Liver (tissue), 9 donors: ENCODE data around the gene C1orf53. TPM values are rescaled to one million over a fixed set of nuclear protein-coding genes. Genes with fewer than 3 reads are reported as not detected.

Source experiments
- DNase-seq: peaks from one replicate; pipeline ENCODE4 v3.0.0-alpha.2; 2017; ENCODE audit warnings: low spot score
- H3K27ac ChIP-seq, 2 donors: one replicate each; pipeline ENCODE4 v1.7.0; 2013; ENCODE audit warnings: inconsistent platforms in 2 of 2, low read length in 2 of 2, control low read depth in 1 of 2, low read depth in 1 of 2, mild to moderate bottlenecking in 1 of 2
- H3K27me3 ChIP-seq, 4 donors: one replicate each; pipeline versions ENCODE4 v1.6.1 to v1.7.0; 2013; ENCODE audit warnings: low read length in 3 of 4, inconsistent platforms in 1 of 4, mild to moderate bottlenecking in 1 of 4, moderate library complexity in 1 of 4; ENCODE audit not compliant: control insufficient read depth in 4 of 4, insufficient read depth in 4 of 4
- H3K36me3 ChIP-seq, 4 donors: one replicate each; pipeline versions ENCODE4 v1.6.1 to v1.7.0; 2013; ENCODE audit warnings: low read length in 3 of 4, mild to moderate bottlenecking in 3 of 4, low read depth in 1 of 4, moderate library complexity in 1 of 4; ENCODE audit not compliant: control insufficient read depth in 4 of 4, insufficient read depth in 3 of 4
- H3K4me1 ChIP-seq, 4 donors: one replicate each; pipeline versions ENCODE4 v1.6.1 to v1.7.0; 2013; ENCODE audit warnings: low read length in 3 of 4, mild to moderate bottlenecking in 3 of 4, moderate library complexity in 1 of 4; ENCODE audit not compliant: control insufficient read depth in 4 of 4, insufficient read depth in 4 of 4
- H3K4me3 ChIP-seq, 3 donors: one replicate each; pipeline versions ENCODE4 v1.6.1 to v1.7.0; 2013; ENCODE audit warnings: low read length in 3 of 3, control low read depth in 1 of 3, low read depth in 1 of 3, mild to moderate bottlenecking in 1 of 3
- H3K9ac ChIP-seq, 2 donors: one replicate each; pipeline ENCODE4 v1.7.0; 2013; ENCODE audit warnings: low read length in 2 of 2, mild to moderate bottlenecking in 2 of 2, moderate library complexity in 2 of 2, control low read depth in 1 of 2, low read depth in 1 of 2
- H3K9me3 ChIP-seq, 4 donors: one replicate each; pipeline versions ENCODE4 v1.6.1 to v1.7.0; 2013; ENCODE audit warnings: low read length in 3 of 4; ENCODE audit not compliant: control insufficient read depth in 4 of 4
- EGR1 ChIP-seq, 2 donors: IDR thresholded peaks; 2 replicates each; pipeline ENCODE4 v1.6.1; 2016 to 2018; ENCODE audit warnings: antibody characterized with exemption in 2 of 2, low read depth in 2 of 2
- FOXA1 ChIP-seq: IDR thresholded peaks from 2 replicates; pipeline ENCODE4 v1.6.1; 2016; ENCODE audit warnings: antibody characterized with exemption
- FOXA2 ChIP-seq: IDR thresholded peaks from 2 replicates; pipeline ENCODE4 v1.6.1; 2016; ENCODE audit warnings: antibody characterized with exemption
- GABPA ChIP-seq, 2 donors: IDR thresholded peaks in 1 of 2; conservative IDR thresholded peaks in 1 of 2; 2 replicates each; pipeline ENCODE4 v1.6.1; 2016; ENCODE audit warnings: antibody characterized with exemption in 2 of 2, mild to moderate bottlenecking in 1 of 2, moderate library complexity in 1 of 2
- HNF4A ChIP-seq, 2 donors: conservative IDR thresholded peaks; 2 replicates each; pipeline ENCODE4 v1.6.1; 2016; ENCODE audit warnings: antibody characterized with exemption in 2 of 2, mild to moderate bottlenecking in 2 of 2
- HNF4G ChIP-seq: IDR thresholded peaks from 2 replicates; pipeline ENCODE4 v1.6.1; 2016; ENCODE audit warnings: antibody characterized with exemption
- JUND ChIP-seq, 2 donors: IDR thresholded peaks; 2 replicates each; pipeline ENCODE4 v1.6.1; 2016; ENCODE audit warnings: antibody characterized with exemption in 2 of 2
- NR2F2 ChIP-seq: IDR thresholded peaks from 2 replicates; pipeline ENCODE4 v1.6.1; 2016; ENCODE audit warnings: antibody characterized with exemption
- RAD21 ChIP-seq, 2 donors: IDR thresholded peaks; 2 replicates each; pipeline ENCODE4 v1.6.1; 2016; ENCODE audit warnings: antibody characterized with exemption in 2 of 2, mild to moderate bottlenecking in 2 of 2
- RXRA ChIP-seq, 2 donors: IDR thresholded peaks; 2 replicates each; pipeline ENCODE4 v1.6.1; 2017 to 2018; ENCODE audit warnings: antibody characterized with exemption in 2 of 2, mild to moderate bottlenecking in 1 of 2
- TAF1 ChIP-seq: conservative IDR thresholded peaks from 2 replicates; pipeline ENCODE4 v1.6.1; 2016; ENCODE audit warnings: antibody characterized with exemption, mild to moderate bottlenecking
- YY1 ChIP-seq: IDR thresholded peaks from 2 replicates; pipeline ENCODE4 v1.6.1; 2016; ENCODE audit warnings: antibody characterized with exemption, mild to moderate bottlenecking
- WGBS: extraction: QIAGEN DNeasy Blood & Tissue Kit; methylation state at CpG from one replicate; pipeline ENCODE4 v1.1.7; 2013; 5-methylcytosine and 5-hydroxymethylcytosine counted together
- polyA plus RNA-seq, 2 donors: library from polyadenylated mRNA; stranded (reverse) in 1 of 2; unstranded in 1 of 2; fragments of 200-250 nt in 1 of 2; fragments of >200 nt in 1 of 2; fragmentation: Nextera tagmentation in 1 of 2; extraction: Ambion mirVana in 1 of 2; gene quantifications; one replicate each; pipeline versions ENCODE4 v1.2.1 to v1.2.3, GENCODE V29; 2013 to 2015
- total RNA-seq, 2 donors: library from RNA; depleted of rRNA; stranded (reverse); fragments of >200 nt; gene quantifications; one replicate each; pipeline ENCODE4 v1.2.3, GENCODE V29; 2014
- TF ChIP-seq, protein P1 (sequence below): IDR thresholded peaks from 2 replicates; pipeline ENCODE4 v1.6.1; 2016; ENCODE audit warnings: antibody characterized with exemption
- TF ChIP-seq, protein P2 (sequence below): IDR thresholded peaks from 2 replicates; pipeline ENCODE4 v1.6.1; 2016; ENCODE audit warnings: antibody characterized with exemption
- TF ChIP-seq, protein P3 (sequence below): IDR thresholded peaks from 2 replicates; pipeline ENCODE4 v1.6.1; 2016; ENCODE audit warnings: antibody characterized with exemption
- TF ChIP-seq, protein P4 (sequence below): fragments of 150-350 bp; IDR thresholded peaks from 2 replicates; pipeline ENCODE4 v1.5.1; 2017; ENCODE audit warnings: improper control_type of control experiment, low read depth, low read length; ENCODE audit not compliant: missing input control
- donor health status: healthy.
- donor health status: healthy.
- donor health status: healthy.
- donor health status: healthy.
- donor health status: healthy.

The C1orf53 gene
- total and polyA plus RNA-seq, 4 donors: 5.5 to 20.5 (median 9.5) TPM

DNA sequence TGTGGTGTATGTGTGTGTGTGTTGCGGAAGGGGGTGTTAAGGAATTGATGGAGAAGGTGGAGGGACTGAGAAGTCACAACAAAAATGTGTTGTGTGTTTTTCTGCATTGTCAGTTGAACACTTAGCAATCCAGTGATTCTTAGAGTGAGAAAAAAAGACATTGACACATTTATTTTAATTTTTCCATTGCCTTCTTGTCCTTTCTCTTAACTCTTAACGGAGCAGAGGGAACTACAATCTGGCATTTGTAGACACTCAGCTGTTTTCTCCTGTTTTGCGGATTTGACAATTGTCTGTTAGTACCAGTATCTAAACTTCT is 725 bp downstream of the C1orf53 start:
- Histone ChIP-seq H3K27ac (peak overlapping the region; percentile 92 to 95), H3K9me3 (no peaks in the 10 kb centered on the region), H3K27me3 (no peaks in the 10 kb centered on the region), H3K4me3 (peak overlapping the region; percentile 77 to 96 (median 89)), H3K36me3 (no peaks in the 10 kb centered on the region), H3K9ac (peak overlapping the region; percentile 75 to 78), H3K4me1 (peaks cover 0 to 23% (median 14%) of the 10 kb centered on the region in 4 donors)
- 17% methylated on average over 3 of the region's 3 CpGs for WGBS
- DNase-seq: no peak
- TF ChIP-seq, protein P1, sequence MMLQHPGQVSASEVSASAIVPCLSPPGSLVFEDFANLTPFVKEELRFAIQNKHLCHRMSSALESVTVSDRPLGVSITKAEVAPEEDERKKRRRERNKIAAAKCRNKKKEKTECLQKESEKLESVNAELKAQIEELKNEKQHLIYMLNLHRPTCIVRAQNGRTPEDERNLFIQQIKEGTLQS: no peak
- no peak for TF ChIP-seq HNF4A (conservative IDR thresholded peaks at IDR 0.05)
- no peak for TF ChIP-seq HNF4G
- TF ChIP-seq RXRA (IDR thresholded peaks at IDR 0.05): no peak
- TF ChIP-seq NR2F2: no peak
- no peak for TF ChIP-seq RAD21 (IDR thresholded peaks at IDR 0.05)
- TF ChIP-seq, protein P2, sequence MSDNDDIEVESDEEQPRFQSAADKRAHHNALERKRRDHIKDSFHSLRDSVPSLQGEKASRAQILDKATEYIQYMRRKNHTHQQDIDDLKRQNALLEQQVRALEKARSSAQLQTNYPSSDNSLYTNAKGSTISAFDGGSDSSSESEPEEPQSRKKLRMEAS: no peak
- no peak for TF ChIP-seq GABPA (IDR thresholded peaks at IDR 0.05 in 1 of 2, conservative IDR thresholded peaks at IDR 0.05 in 1 of 2)
- TF ChIP-seq, protein P3, sequence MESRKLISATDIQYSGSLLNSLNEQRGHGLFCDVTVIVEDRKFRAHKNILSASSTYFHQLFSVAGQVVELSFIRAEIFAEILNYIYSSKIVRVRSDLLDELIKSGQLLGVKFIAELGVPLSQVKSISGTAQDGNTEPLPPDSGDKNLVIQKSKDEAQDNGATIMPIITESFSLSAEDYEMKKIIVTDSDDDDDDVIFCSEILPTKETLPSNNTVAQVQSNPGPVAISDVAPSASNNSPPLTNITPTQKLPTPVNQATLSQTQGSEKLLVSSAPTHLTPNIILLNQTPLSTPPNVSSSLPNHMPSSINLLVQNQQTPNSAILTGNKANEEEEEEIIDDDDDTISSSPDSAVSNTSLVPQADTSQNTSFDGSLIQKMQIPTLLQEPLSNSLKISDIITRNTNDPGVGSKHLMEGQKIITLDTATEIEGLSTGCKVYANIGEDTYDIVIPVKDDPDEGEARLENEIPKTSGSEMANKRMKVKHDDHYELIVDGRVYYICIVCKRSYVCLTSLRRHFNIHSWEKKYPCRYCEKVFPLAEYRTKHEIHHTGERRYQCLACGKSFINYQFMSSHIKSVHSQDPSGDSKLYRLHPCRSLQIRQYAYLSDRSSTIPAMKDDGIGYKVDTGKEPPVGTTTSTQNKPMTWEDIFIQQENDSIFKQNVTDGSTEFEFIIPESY: no peak
- TF ChIP-seq JUND (IDR thresholded peaks at IDR 0.05): no peak
- TF ChIP-seq TAF1: no peak
- TF ChIP-seq, protein P4, sequence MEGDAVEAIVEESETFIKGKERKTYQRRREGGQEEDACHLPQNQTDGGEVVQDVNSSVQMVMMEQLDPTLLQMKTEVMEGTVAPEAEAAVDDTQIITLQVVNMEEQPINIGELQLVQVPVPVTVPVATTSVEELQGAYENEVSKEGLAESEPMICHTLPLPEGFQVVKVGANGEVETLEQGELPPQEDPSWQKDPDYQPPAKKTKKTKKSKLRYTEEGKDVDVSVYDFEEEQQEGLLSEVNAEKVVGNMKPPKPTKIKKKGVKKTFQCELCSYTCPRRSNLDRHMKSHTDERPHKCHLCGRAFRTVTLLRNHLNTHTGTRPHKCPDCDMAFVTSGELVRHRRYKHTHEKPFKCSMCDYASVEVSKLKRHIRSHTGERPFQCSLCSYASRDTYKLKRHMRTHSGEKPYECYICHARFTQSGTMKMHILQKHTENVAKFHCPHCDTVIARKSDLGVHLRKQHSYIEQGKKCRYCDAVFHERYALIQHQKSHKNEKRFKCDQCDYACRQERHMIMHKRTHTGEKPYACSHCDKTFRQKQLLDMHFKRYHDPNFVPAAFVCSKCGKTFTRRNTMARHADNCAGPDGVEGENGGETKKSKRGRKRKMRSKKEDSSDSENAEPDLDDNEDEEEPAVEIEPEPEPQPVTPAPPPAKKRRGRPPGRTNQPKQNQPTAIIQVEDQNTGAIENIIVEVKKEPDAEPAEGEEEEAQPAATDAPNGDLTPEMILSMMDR: no peak
- no peak for TF ChIP-seq FOXA2
- TF ChIP-seq EGR1 (IDR thresholded peaks at IDR 0.05; ENCODE audit: low read depth in 2 of 2): no peak
- TF ChIP-seq YY1: no peak
- no peak for TF ChIP-seq FOXA1

DNA sequence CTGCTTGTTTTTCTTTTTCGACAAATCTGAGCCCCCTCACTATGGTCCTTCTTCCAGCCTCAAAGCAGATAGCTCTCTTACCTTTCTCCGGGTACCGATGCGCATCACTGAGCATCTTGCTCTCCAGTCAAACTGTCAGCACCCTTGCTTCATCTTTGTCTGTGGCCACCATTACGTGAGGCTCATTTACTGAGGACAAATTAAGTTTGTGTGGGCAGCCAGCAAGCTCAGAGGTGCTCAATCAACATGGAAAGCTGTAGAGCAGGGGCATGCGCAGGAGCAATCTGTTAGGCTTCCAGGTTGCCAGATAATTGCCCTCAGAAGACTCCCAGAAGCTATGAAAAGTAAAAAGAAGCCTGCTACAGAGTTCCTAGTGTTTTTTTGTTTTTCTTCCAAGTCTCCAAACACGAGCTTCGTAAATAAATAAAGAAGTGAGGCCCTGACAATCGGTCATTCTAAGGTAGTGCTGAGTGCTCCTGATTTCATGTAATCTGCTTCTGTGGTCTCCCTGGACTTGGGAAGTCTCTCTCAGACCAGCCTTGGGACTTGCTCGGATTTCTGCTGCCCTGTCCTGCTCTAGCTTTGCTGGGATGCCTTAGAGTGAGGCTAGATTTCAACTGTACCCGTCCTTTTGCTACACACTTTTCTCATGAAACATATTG is 1.8 kb downstream of the C1orf53 start:
- Histone ChIP-seq H3K27me3 (peaks cover 0 to 3% (median 0%) of the 10 kb centered on the region in 4 donors), H3K9ac (no peak overlapping the region), H3K9me3 (no peaks in the 10 kb centered on the region), H3K4me1 (peaks cover 0 to 23% (median 14%) of the 10 kb centered on the region in 4 donors), H3K27ac (no peak overlapping the region), H3K4me3 (no peak overlapping the region), H3K36me3 (no peaks in the 10 kb centered on the region)
- no peak for DNase-seq
- 70% methylated on average over 11 of the region's 11 CpGs for WGBS
- TF ChIP-seq JUND (IDR thresholded peaks at IDR 0.05): no peak
- TF ChIP-seq RAD21 (IDR thresholded peaks at IDR 0.05): no peak
